IMR-90 (cell line): Measurements from ENCODE around the gene DNAJC13. TPM values are rescaled to one million over a fixed set of nuclear protein-coding genes. Genes with fewer than 3 reads are reported as not detected.
A peak's percentile ranks its signal among the peaks of the same experiment; 100 is the strongest.

Experiments
- ATAC-seq: fragments of 200-7000 bp; cut with Tn5 transposase; 2 replicates; pipeline ENCODE4 v1.9.1; 2020; ENCODE audit warnings: low read depth, mild to moderate bottlenecking, moderate library complexity
- BruUV-seq: library from RNA; stranded (reverse); fragments of 400-500 nt; replicated peaks from 2 replicates; lab custom pipeline; 2021; lab: Mats Ljungman, UMichigan
- CTCF ChIA-PET: fragments of 300-600 bp; formaldehyde crosslinking; extraction: SDS; loops from one replicate; lab custom pipeline; 2021; ENCODE audit warnings: antibody characterized with exemption; lab: Yijun Ruan, JAX
- POLR2A ChIA-PET: fragments of 300-600 bp; sonication (Branson Sonifier 250); formaldehyde crosslinking; loops from one replicate; lab custom pipeline; 2022; ENCODE audit warnings: antibody characterized with exemption; ENCODE audit not compliant: unreplicated experiment; lab: Charles Lee
- DNase-seq: peaks from one replicate; pipeline ENCODE4 v3.0.0; 2013
- H2AFZ ChIP-seq: replicated peaks from 2 replicates; pipeline ENCODE3; 2013; ENCODE audit warnings: low read length, mild to moderate bottlenecking; ENCODE audit not compliant: poor library complexity
- H2AK5ac ChIP-seq: 2 replicates; pipeline ENCODE4 v1.6.1; 2013; ENCODE audit warnings: low read depth, low read length, inconsistent platforms
- H2AK9ac ChIP-seq: replicated peaks from 2 replicates; pipeline ENCODE3; 2013; ENCODE audit warnings: mild to moderate bottlenecking, low read depth, low read length, moderate library complexity; ENCODE audit not compliant: poor library complexity
- H2BK120ac ChIP-seq: 2 replicates; pipeline ENCODE4 v1.6.1; 2013; ENCODE audit warnings: low read depth, low read length, inconsistent platforms
- H2BK15ac ChIP-seq: 3 replicates; pipeline ENCODE4 v1.6.1; 2013; ENCODE audit warnings: low read depth, low read length, inconsistent platforms
- H2BK20ac ChIP-seq: 2 replicates; pipeline ENCODE4 v1.6.1; 2013; ENCODE audit warnings: low read depth, mild to moderate bottlenecking, inconsistent platforms, low read length, moderate library complexity
- H2BK5ac ChIP-seq: 2 replicates; pipeline ENCODE4 v1.6.1; 2013; ENCODE audit warnings: mild to moderate bottlenecking, low read depth, low read length, inconsistent platforms; ENCODE audit not compliant: poor library complexity, severe bottlenecking
- H3K14ac ChIP-seq: replicated peaks from 2 replicates; pipeline ENCODE4 v1.6.1; 2013; ENCODE audit warnings: low read depth, low read length, inconsistent platforms
- H3K18ac ChIP-seq: 2 replicates; pipeline ENCODE4 v1.6.1; 2013; ENCODE audit warnings: low read depth, low read length, control low read depth
- H3K23ac ChIP-seq: 2 replicates; pipeline ENCODE4 v1.6.1; 2013; ENCODE audit warnings: low read depth, low read length, inconsistent platforms
- H3K27ac ChIP-seq: 2 replicates; pipeline ENCODE4 v1.5.1; 2013; ENCODE audit warnings: mild to moderate bottlenecking, control low read depth, low read length; ENCODE audit not compliant: insufficient read depth
- H3K27me3 ChIP-seq: 2 replicates; pipeline ENCODE4 v1.6.1; 2013; ENCODE audit warnings: low read length; ENCODE audit not compliant: control insufficient read depth, insufficient read depth
- H3K36me3 ChIP-seq: 2 replicates; pipeline ENCODE4 v1.6.1; 2013; ENCODE audit warnings: low read length, mixed read lengths; ENCODE audit not compliant: control insufficient read depth, insufficient read depth
- H3K4ac ChIP-seq: 2 replicates; pipeline ENCODE4 v1.6.1; 2013; ENCODE audit warnings: low read depth, low read length, inconsistent platforms
- H3K4me1 ChIP-seq: 2 replicates; pipeline ENCODE4 v1.6.1; 2013; ENCODE audit warnings: low read length, mixed read lengths; ENCODE audit not compliant: control insufficient read depth, insufficient read depth
- H3K4me2 ChIP-seq: 2 replicates; pipeline ENCODE4 v1.6.1; 2013; ENCODE audit warnings: low read depth, mild to moderate bottlenecking, control low read depth, low read length, moderate library complexity
- H3K4me3 ChIP-seq: 2 replicates; pipeline ENCODE4 v1.5.1; 2013; ENCODE audit warnings: low read depth, mild to moderate bottlenecking, control low read depth, low read length, moderate library complexity; ENCODE audit not compliant: insufficient read depth
- H3K56ac ChIP-seq: 2 replicates; pipeline ENCODE4 v1.6.1; 2013; ENCODE audit warnings: low read length, inconsistent platforms; ENCODE audit not compliant: insufficient read depth; ENCODE audit errors: extremely low read depth
- H3K79me1 ChIP-seq, 2 experiments: 2 replicates each; pipeline ENCODE4 v1.6.1; 2013; ENCODE audit warnings: low read length in 2 of 2, inconsistent platforms in 1 of 2, low read depth in 1 of 2
- H3K9ac ChIP-seq: 2 replicates; pipeline ENCODE4 v1.6.1; 2013; ENCODE audit warnings: low read depth, low read length, control low read depth
- H3K9me1 ChIP-seq: 2 replicates; pipeline ENCODE4 v1.6.1; 2013; ENCODE audit warnings: low read length, inconsistent platforms; ENCODE audit not compliant: insufficient read depth
- H3K9me3 ChIP-seq: 2 replicates; pipeline ENCODE4 v1.6.1; 2013; ENCODE audit warnings: low read length; ENCODE audit not compliant: control insufficient read depth, insufficient read depth
- H4K20me1 ChIP-seq: 2 replicates; pipeline ENCODE4 v1.6.1; 2013; ENCODE audit warnings: low read length, inconsistent platforms; ENCODE audit not compliant: insufficient read depth
- H4K5ac ChIP-seq: 2 replicates; pipeline ENCODE4 v1.6.1; 2013; ENCODE audit warnings: mild to moderate bottlenecking, low read depth, low read length, control low read depth
- H4K8ac ChIP-seq, 2 experiments: 2 replicates each; pipeline ENCODE4 v1.6.1; 2013; ENCODE audit warnings: low read depth in 2 of 2, low read length in 2 of 2, control low read depth in 1 of 2, inconsistent platforms in 1 of 2
- H4K91ac ChIP-seq: 2 replicates; pipeline ENCODE4 v1.6.1; 2013; ENCODE audit warnings: low read depth, low read length, inconsistent platforms; ENCODE audit not compliant: insufficient read depth
- BHLHE40 ChIP-seq: fragments of 150-350 bp; IDR thresholded peaks from 2 replicates; pipeline ENCODE4 v1.6.1; 2016; ENCODE audit warnings: mild to moderate bottlenecking, low read depth, low read length
- CEBPB ChIP-seq: IDR thresholded peaks from 2 replicates; pipeline ENCODE4 v1.6.1; 2012; ENCODE audit warnings: low read depth, low read length, improper control_type of control experiment
- CHD1 ChIP-seq: IDR thresholded peaks from 2 replicates; pipeline ENCODE4 v1.6.1; 2012; ENCODE audit warnings: low read depth, low read length, improper control_type of control experiment
- CTCF ChIP-seq: conservative IDR thresholded peaks from 2 replicates; pipeline ENCODE4 v1.5.1; 2012; ENCODE audit warnings: mild to moderate bottlenecking, low read depth, low read length, improper control_type of control experiment
- ELK1 ChIP-seq: fragments of 150-350 bp; IDR thresholded peaks from 2 replicates; pipeline ENCODE4 v1.6.1; 2016; ENCODE audit warnings: low read depth, mild to moderate bottlenecking, low read length, moderate library complexity, borderline replicate concordance
- FOS ChIP-seq: fragments of 150-350 bp; IDR thresholded peaks from 2 replicates; pipeline ENCODE4 v1.6.1; 2016; ENCODE audit warnings: low read depth, low read length
- MAFK ChIP-seq: IDR thresholded peaks from 2 replicates; pipeline ENCODE4 v1.6.1; 2012; ENCODE audit warnings: low read depth, low read length, improper control_type of control experiment
- MAZ ChIP-seq: IDR thresholded peaks from 2 replicates; pipeline ENCODE4 v1.6.1; 2012; ENCODE audit warnings: low read depth, mild to moderate bottlenecking, low read length, improper control_type of control experiment, moderate library complexity, borderline replicate concordance
- MXI1 ChIP-seq: IDR thresholded peaks from 2 replicates; pipeline ENCODE4 v1.6.1; 2012; ENCODE audit warnings: low read depth, mild to moderate bottlenecking, low read length, moderate library complexity, borderline replicate concordance
- NFE2L2 ChIP-seq: fragments of 150-350 bp; IDR thresholded peaks from 2 replicates; pipeline ENCODE4 v1.6.1; 2016; ENCODE audit warnings: low read depth, mild to moderate bottlenecking, low read length
- POLR2A ChIP-seq: IDR thresholded peaks from 2 replicates; pipeline ENCODE4 v1.6.1; 2012; ENCODE audit warnings: mild to moderate bottlenecking, low read depth, low read length
- RAD21 ChIP-seq: IDR thresholded peaks from 2 replicates; pipeline ENCODE4 v1.6.1; 2012; ENCODE audit warnings: low read length, improper control_type of control experiment
- RCOR1 ChIP-seq: IDR thresholded peaks from 2 replicates; pipeline ENCODE4 v1.6.1; 2012; ENCODE audit warnings: mild to moderate bottlenecking, low read length, improper control_type of control experiment; ENCODE audit not compliant: insufficient replicate concordance
- SMC3 ChIP-seq: fragments of 150-350 bp; IDR thresholded peaks from 2 replicates; pipeline ENCODE4 v1.6.1; 2016; ENCODE audit warnings: low read depth, mild to moderate bottlenecking, antibody characterized with exemption, low read length, moderate library complexity
- USF2 ChIP-seq: fragments of 150-350 bp; IDR thresholded peaks from 2 replicates; pipeline ENCODE4 v1.6.1; 2017; ENCODE audit warnings: mild to moderate bottlenecking, antibody characterized with exemption, low read length, low read depth
- dilution Hi-C: fragments of 300-500 bp; cut with HindIII; formaldehyde crosslinking; loops from one replicate; pipeline ENCODE4 v1.14.3; 2018; ENCODE audit warnings: low sequenced_read_pairs; ENCODE audit not compliant: unreplicated experiment
- in situ Hi-C: fragments of 300-500 bp; cut with MboI; formaldehyde crosslinking; loops from 3 replicates; pipeline ENCODE4 v1.14.3; 2019; ENCODE audit warnings: low sequenced_read_pairs, inconsistent platforms, mixed read lengths
- intact Hi-C: fragments of 100-400 bp; cut with micrococcal nuclease; formaldehyde crosslinking; loops from 2 replicates; pipeline ENCODE4 v1.10.0; 2022
- polyA plus RNA-seq, 3 experiments: library from polyadenylated mRNA; depleted of rRNA; stranded (reverse); fragments of >200 nt; gene quantifications; 2 replicates each; pipeline ENCODE4 v1.2.3, GENCODE V29; 2012; ENCODE audit warnings: low replicate concordance in 1 of 3
- total RNA-seq: library from RNA; depleted of rRNA; stranded (reverse); fragments of >200 nt; gene quantifications from 2 replicates; pipeline ENCODE4 v1.2.3, GENCODE V29; 2012

Gene DNAJC13
- total and polyA plus RNA-seq, 2 of the 4 experiments (the other 2 are of a cell fraction) = 16.4 to 48.6 TPM

DNA sequence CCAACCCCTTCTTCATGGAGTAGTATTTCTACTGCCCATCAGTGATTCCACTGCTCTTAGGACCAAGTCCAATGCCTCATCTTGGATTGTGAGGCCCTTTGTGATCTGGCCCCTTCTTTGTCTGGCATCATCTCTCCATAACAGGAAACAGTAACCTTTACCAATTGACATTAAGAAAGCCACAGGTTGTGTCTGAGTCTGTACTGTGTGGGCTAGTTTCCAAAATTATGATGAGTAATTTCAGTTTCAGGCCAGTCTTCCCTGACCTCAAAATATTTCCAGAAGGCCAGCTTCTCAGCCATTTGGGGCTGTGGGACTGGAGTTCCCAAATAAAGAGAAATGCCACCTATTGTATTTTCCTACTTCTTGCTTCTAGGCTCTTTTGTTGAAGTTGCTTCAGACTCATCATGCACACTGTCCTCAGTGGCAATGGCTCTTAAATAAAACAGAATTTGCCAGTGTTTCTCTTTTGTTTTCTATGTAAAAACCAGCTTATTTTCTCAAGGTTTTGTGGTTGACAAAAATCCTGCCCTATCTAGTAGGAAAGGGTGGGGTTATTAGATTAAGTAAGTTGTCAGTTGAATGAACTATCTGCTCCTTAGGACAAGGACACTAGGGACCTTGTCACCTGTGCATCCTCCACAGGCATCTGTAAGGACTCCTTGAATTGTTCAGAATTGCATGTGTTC is 132.7 kb downstream of the DNAJC13 start:
- Histone ChIP-seq H3K56ac (no peak overlapping the region), H4K91ac (0 out of 2 replicates have a peak overlapping the region, but pooled peaks have one; percentile 13), H3K4me2 (peak overlapping the region; percentile 10; the same call in 1 of the 2 replicates), H3K27ac (0 out of 2 replicates have a peak overlapping the region, but pooled peaks have one; percentile 22), H4K20me1 (no peaks in the 10 kb centered on the region), H2BK20ac (no peak overlapping the region), H2AFZ (no peak overlapping the region), H2BK15ac (peak overlapping the region; percentile 22; the same call in 2 of the 3 replicates), H3K4me3 (no peak overlapping the region), H3K9me1 (peaks cover 13% of the 10 kb centered on the region), H3K9me3 (no peaks in the 10 kb centered on the region), H3K4me1 (peaks cover 14% of the 10 kb centered on the region), H2BK120ac (peak overlapping the region; percentile 53; the same call in 1 of the 2 replicates), H4K5ac (peak overlapping the region; percentile 54; the same call in 1 of the 2 replicates), H2BK5ac (peak overlapping the region; percentile 49), H3K9ac (no peak overlapping the region), H3K79me1 (no peaks in the 10 kb centered on the region), H3K4ac (peak overlapping the region; percentile 32), H2AK5ac (no peak overlapping the region), H3K27me3 (no peaks in the 10 kb centered on the region), H3K23ac (peak overlapping the region; percentile 36; the same call in 1 of the 2 replicates), H2AK9ac (no peak overlapping the region), H4K8ac (peak overlapping the region; percentile 17 to 29; a peak in 3 of 4 replicates), H3K14ac (peak overlapping the region; percentile 35), H3K18ac (peak overlapping the region; percentile 81; the same call in 1 of the 2 replicates), H3K36me3 (no peaks in the 10 kb centered on the region)
- intact Hi-C loops = no loop called here
- dilution Hi-C loops = loop anchor here (25.0 kb wide), 1 partner anchor 87 kb away; no protein-coding TSS in a partner anchor
- in situ Hi-C loops = no loop called here
- POLR2A ChIA-PET = no interaction called here
- no TSS peak for BruUV-seq
- peak; percentile 83 for DNase-seq
- CTCF ChIA-PET = interaction anchor here (0.9 kb wide), 1 partner anchor 14 kb away, joined by 3 read pairs; no protein-coding TSS in a partner anchor
- ATAC-seq = peak; percentile 62
- TF ChIP-seq MAFK = no peak
- no peak for TF ChIP-seq ELK1
- TF ChIP-seq SMC3 = no peak
- no peak for TF ChIP-seq CTCF
- TF ChIP-seq BHLHE40 = no peak
- TF ChIP-seq CEBPB = no peak
- no peak for TF ChIP-seq NFE2L2
- TF ChIP-seq POLR2A = no peak
- no peak for TF ChIP-seq RCOR1
- no peak for TF ChIP-seq FOS
- TF ChIP-seq MXI1 = no peak
- no peak for TF ChIP-seq MAZ
- no peak for TF ChIP-seq CHD1
- TF ChIP-seq RAD21 = no peak
- no peak for TF ChIP-seq USF2
